Spleen (tissue), 7 donors: ENCODE measurements around the gene LATS1.

ENCODE experiments used
- CTCF ChIP-seq, 11 experiments: fragments of 200-600 bp in 7 of 11; fragments of 450-650 bp in 4 of 11; sonication (generic) in 4 of 11; IDR thresholded peaks in 8 of 11; conservative IDR thresholded peaks in 3 of 11; 1 replicate in 7 of 11; 2 replicates in 4 of 11; pipeline versions ENCODE4 v1.4.0 to v1.8.0; 2016 to 2021; ENCODE audit warnings: antibody characterized with exemption in 11 of 11, inconsistent platforms in 4 of 11, mild to moderate bottlenecking in 1 of 11
- POLR2A ChIP-seq, 3 donors: fragments of 450-650 bp; IDR thresholded peaks; one replicate each; pipeline ENCODE4 v1.5.1; 2017; ENCODE audit warnings: antibody characterized with exemption in 3 of 3, mild to moderate bottlenecking in 1 of 3
- donor health status: DM: no; HTN: no; CAD: no; lungs with moderate emphysema.
- donor health status: DM: no; HTN: no; CAD: no.
- donor health status: DM: no; HTN: no; CAD: no.

GRCh38 chr6:149727793-149728498 lies 10.0 kb upstream of the LATS1 start:
- TF ChIP-seq CTCF (IDR thresholded peaks at IDR 0.05 in 8 of 11, conservative IDR thresholded peaks at IDR 0.05 in 3 of 11) (no peak), POLR2A (IDR thresholded peaks at IDR 0.05) (no peak)
